Activated CD4-positive, alpha-beta T cell treated with anti-CD3 and anti-CD28 coated beads for 1 hour (primary cell): ENCODE data around the gene SLC25A4.

Source experiments
- DNase-seq: peaks from one replicate; pipeline ENCODE4 v3.0.0-alpha.2; 2020

SLC25A4 gene

GRCh38 chr4:185122681-185123345, 20.3 kb upstream of the SLC25A4 start:
- no peak for DNase-seq

GRCh38 chr4:185124006-185124405, 19.1 kb upstream of the SLC25A4 start:
- DNase-seq: no peak

GRCh38 chr4:185127021-185127925, 15.8 kb upstream of the SLC25A4 start:
- DNase-seq: no peak

- DNase-seq: no peak
Observed at GRCh38 chr4:185128272-185129119, 14.6 kb upstream of the SLC25A4 start.

- DNase-seq: no peak
Observed at GRCh38 chr4:185134307-185134869, 8.7 kb upstream of the SLC25A4 start.

- no peak for DNase-seq
Observed at GRCh38 chr4:185137233-185137925, 5.7 kb upstream of the SLC25A4 start.

- no peak for DNase-seq
Observed at GRCh38 chr4:185138161-185138560, 4.9 kb upstream of the SLC25A4 start.

GRCh38 chr4:185139736-185140135, 3.3 kb upstream of the SLC25A4 start:
- DNase-seq: no peak

- no peak for DNase-seq
Observed at GRCh38 chr4:185141777-185142176, 1.3 kb upstream of the SLC25A4 start.

GRCh38 chr4:185142564-185142911, 528 bp upstream of the SLC25A4 start:
- no peak for DNase-seq

GRCh38 chr4:185143601-185143969, 519 bp downstream of the SLC25A4 start:
- DNase-seq: no peak

GRCh38 chr4:185144601-185145240, 1.7 kb downstream of the SLC25A4 start:
- DNase-seq: no peak

- DNase-seq: no peak
Observed at GRCh38 chr4:185145572-185145971, 2.5 kb downstream of the SLC25A4 start.

GRCh38 chr4:185149392-185149791, 6.3 kb downstream of the SLC25A4 start:
- no peak for DNase-seq

- DNase-seq: no peak
Observed at GRCh38 chr4:185151296-185151695, 8.2 kb downstream of the SLC25A4 start.

- no peak for DNase-seq
Observed at GRCh38 chr4:185165605-185166063, 22.6 kb downstream of the SLC25A4 start.

- no peak for DNase-seq
Observed at GRCh38 chr4:185167234-185167633, 24.2 kb downstream of the SLC25A4 start.

GRCh38 chr4:185171373-185172071, 28.5 kb downstream of the SLC25A4 start:
- no peak for DNase-seq

GRCh38 chr4:185179488-185179887, 36.4 kb downstream of the SLC25A4 start:
- DNase-seq: no peak

- DNase-seq: no peak
Observed at GRCh38 chr4:185182239-185182638, 39.2 kb downstream of the SLC25A4 start.

- DNase-seq: peak; percentile 52
Observed at GRCh38 chr4:185183622-185184281, 40.7 kb downstream of the SLC25A4 start.
